Measurements from ENCODE around the gene CLEC17A. TPM values are rescaled to one million over a fixed set of nuclear protein-coding genes. Genes with fewer than 3 reads are reported as not detected.

CLEC17A gene
- total RNA-seq, 4 donors from 2014 or later: not detected

- H3K4me3 ChIP-seq: peak within 1 kb of the TSS; percentile 97 to 98
- ATAC-seq: peak; percentile 95
- peaks cover 0 to 60% (median 17%) of the 10 kb centered on the region in 3 donors for H3K4me1 ChIP-seq
- H3K27me3 ChIP-seq: no peaks in the 10 kb centered on the region
- TF ChIP-seq POLR2AphosphoS5 (IDR thresholded peaks at IDR 0.05) (peak; percentile 75), POLR2A (IDR thresholded peaks at IDR 0.05) (peak; percentile 36 to 63), EP300 (IDR thresholded peaks at IDR 0.05) (no peak)
- TF ChIP-seq, protein P1, sequence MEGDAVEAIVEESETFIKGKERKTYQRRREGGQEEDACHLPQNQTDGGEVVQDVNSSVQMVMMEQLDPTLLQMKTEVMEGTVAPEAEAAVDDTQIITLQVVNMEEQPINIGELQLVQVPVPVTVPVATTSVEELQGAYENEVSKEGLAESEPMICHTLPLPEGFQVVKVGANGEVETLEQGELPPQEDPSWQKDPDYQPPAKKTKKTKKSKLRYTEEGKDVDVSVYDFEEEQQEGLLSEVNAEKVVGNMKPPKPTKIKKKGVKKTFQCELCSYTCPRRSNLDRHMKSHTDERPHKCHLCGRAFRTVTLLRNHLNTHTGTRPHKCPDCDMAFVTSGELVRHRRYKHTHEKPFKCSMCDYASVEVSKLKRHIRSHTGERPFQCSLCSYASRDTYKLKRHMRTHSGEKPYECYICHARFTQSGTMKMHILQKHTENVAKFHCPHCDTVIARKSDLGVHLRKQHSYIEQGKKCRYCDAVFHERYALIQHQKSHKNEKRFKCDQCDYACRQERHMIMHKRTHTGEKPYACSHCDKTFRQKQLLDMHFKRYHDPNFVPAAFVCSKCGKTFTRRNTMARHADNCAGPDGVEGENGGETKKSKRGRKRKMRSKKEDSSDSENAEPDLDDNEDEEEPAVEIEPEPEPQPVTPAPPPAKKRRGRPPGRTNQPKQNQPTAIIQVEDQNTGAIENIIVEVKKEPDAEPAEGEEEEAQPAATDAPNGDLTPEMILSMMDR (IDR thresholded peaks at IDR 0.05): peak in 3 of 4 experiments; percentile 60 to 95 (median 72)
- no peaks in the 10 kb centered on the region for H3K9me3 ChIP-seq
- peaks cover 0 to 25% of the 10 kb centered on the region in 2 donors for H3K36me3 ChIP-seq
- peak within 1 kb of the TSS; percentile 55 to 84 (median 82) for H3K27ac ChIP-seq
- 9 to 19% methylated on average over 7 to 9 of the region's 40 CpGs for WGBS, 2 donors (ENCODE audit: low coverage in 1 of 2)
Measured at GRCh38 chr19:14571695-14572490, 11.0 kb upstream of the CLEC17A start, which contains the start of gene NDUFB7. Gene NDUFB7 (minus strand): TSS chr19:14572066. CDS start chr19:14572000, 66 bp downstream.

GRCh38 chr19:14575428-14575980, 7.4 kb upstream of the CLEC17A start:
- Histone ChIP-seq H3K4me1 (peaks cover 0 to 30% (median 8%) of the 10 kb centered on the region in 3 donors), H3K36me3 (no peaks in the 10 kb centered on the region)

DNA sequence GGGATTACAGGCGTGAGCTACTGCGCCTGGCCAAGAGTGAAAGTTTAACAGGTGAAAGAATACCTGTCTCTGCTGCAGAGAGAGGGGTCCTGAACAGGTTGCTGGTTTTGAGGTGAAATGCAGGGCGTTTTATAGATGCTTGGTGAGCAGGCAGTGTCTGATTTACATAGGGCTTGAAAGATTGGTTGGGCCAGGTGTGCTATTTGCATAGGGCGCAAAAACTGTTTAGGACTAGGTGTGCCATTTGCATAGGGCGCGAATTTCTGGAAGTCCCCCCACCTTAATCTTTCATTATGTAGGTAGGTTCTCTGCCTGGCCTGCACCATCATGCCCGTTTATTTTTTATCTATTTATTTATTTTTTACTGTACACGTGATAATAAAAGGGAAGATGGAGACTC, 6.5 kb upstream of the CLEC17A start:
- no peaks in the 10 kb centered on the region for H3K27me3 ChIP-seq
- H3K4me3 ChIP-seq: no peak overlapping the region
- ATAC-seq: no peak
- no peaks in the 10 kb centered on the region for H3K9me3 ChIP-seq
- TF ChIP-seq, protein P1 (IDR thresholded peaks at IDR 0.05): no peak
- TF ChIP-seq POLR2A (IDR thresholded peaks at IDR 0.05) (no peak), POLR2AphosphoS5 (IDR thresholded peaks at IDR 0.05) (no peak), EP300 (IDR thresholded peaks at IDR 0.05) (no peak)
- 77 to 82% methylated on average over 5 to 6 of the region's 8 CpGs for WGBS, 2 donors (ENCODE audit: low coverage in 1 of 2)
- no peaks in the 10 kb centered on the region for H3K36me3 ChIP-seq
- H3K27ac ChIP-seq: no peak overlapping the region
- H3K4me1 ChIP-seq: peaks cover 0 to 21% (median 0%) of the 10 kb centered on the region in 3 donors

More at GRCh38 chr19:14575428-14575980, 7.4 kb upstream of the CLEC17A start:
- no peak overlapping the region for H3K4me3 ChIP-seq
- H3K27ac ChIP-seq: no peak overlapping the region
- H3K27me3 ChIP-seq: no peaks in the 10 kb centered on the region
- WGBS, 2 donors (ENCODE audit: low coverage in 1 of 2): 67 to 85% methylated on average over 4 to 6 of the region's 6 CpGs
- ATAC-seq: no peak
- no peak for TF ChIP-seq EP300 (IDR thresholded peaks at IDR 0.05)
- no peaks in the 10 kb centered on the region for H3K9me3 ChIP-seq

DNA sequence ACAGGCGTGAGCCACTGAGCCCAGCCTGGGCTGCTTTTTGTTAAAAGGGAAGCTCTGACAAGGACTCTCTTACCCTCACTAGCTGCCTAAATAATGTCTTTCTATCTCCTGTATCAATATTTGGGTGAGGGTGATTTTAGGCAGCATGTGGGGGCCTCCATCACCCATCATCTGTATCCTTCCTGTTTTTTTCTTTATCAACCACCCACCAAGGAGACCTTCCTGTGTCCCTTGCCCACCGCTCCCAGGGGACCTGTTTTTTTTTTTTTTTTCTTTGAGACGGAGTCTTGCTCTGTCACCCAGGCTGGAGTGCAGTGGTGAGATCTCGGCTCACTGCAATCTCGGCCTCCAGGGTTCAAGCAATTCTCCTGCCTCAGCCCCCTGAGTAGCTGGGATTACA, 5.6 kb upstream of the CLEC17A start:
- Histone ChIP-seq H3K4me1 (peaks cover 0 to 14% (median 0%) of the 10 kb centered on the region in 3 donors), H3K36me3 (no peaks in the 10 kb centered on the region), H3K4me3 (no peak overlapping the region), H3K27me3 (no peaks in the 10 kb centered on the region), H3K9me3 (no peaks in the 10 kb centered on the region), H3K27ac (no peak overlapping the region)
- TF ChIP-seq POLR2A (IDR thresholded peaks at IDR 0.05) (no peak), POLR2AphosphoS5 (IDR thresholded peaks at IDR 0.05) (no peak), EP300 (IDR thresholded peaks at IDR 0.05) (no peak)
- TF ChIP-seq, protein P1 (IDR thresholded peaks at IDR 0.05): no peak
- ATAC-seq: no peak
- 65% methylated on average over 3 of the region's 5 CpGs; no CpG with 5 or more reads in 1 of the 2 donors for WGBS, 2 donors (ENCODE audit: low coverage in 1 of 2)

- H3K36me3 ChIP-seq: no peaks in the 10 kb centered on the region
- no peaks in the 10 kb centered on the region for H3K27me3 ChIP-seq
- H3K4me1 ChIP-seq: peaks cover 0 to 11% (median 0%) of the 10 kb centered on the region in 3 donors
- H3K9me3 ChIP-seq: no peaks in the 10 kb centered on the region
- TF ChIP-seq POLR2A (IDR thresholded peaks at IDR 0.05) (no peak), EP300 (IDR thresholded peaks at IDR 0.05) (no peak), POLR2AphosphoS5 (IDR thresholded peaks at IDR 0.05) (no peak)
- TF ChIP-seq, protein P1 (IDR thresholded peaks at IDR 0.05): no peak
- WGBS, 2 donors (ENCODE audit: low coverage in 1 of 2): 20 to 29% methylated on average over 2 to 4 of the region's 6 CpGs
- no peak for ATAC-seq
- H3K27ac ChIP-seq: no peak overlapping the region
- H3K4me3 ChIP-seq: no peak overlapping the region
Measured at GRCh38 chr19:14577885-14578427, 4.9 kb upstream of the CLEC17A start.
